A673 (cell line): ENCODE data around the gene TEC.

Experiments used
- EZH2 ChIP-seq: fragments of 200-600 bp; sonication (generic); IDR thresholded peaks from 2 replicates; pipeline ENCODE4 v1.6.1; 2017; ENCODE audit warnings: borderline replicate concordance, low read depth, mild to moderate bottlenecking, mixed read lengths, antibody characterized with exemption, low read length; ENCODE audit not compliant: poor library complexity, severe bottlenecking
- TF ChIP-seq, protein P1 (sequence below): fragments of 300-800, 200-600 bp; sonication (generic); conservative IDR thresholded peaks from 2 replicates; pipeline ENCODE4 v1.5.1; 2017; ENCODE audit warnings: low read depth, mild to moderate bottlenecking, antibody characterized with exemption, low read length, moderate library complexity, mixed read lengths

DNA sequence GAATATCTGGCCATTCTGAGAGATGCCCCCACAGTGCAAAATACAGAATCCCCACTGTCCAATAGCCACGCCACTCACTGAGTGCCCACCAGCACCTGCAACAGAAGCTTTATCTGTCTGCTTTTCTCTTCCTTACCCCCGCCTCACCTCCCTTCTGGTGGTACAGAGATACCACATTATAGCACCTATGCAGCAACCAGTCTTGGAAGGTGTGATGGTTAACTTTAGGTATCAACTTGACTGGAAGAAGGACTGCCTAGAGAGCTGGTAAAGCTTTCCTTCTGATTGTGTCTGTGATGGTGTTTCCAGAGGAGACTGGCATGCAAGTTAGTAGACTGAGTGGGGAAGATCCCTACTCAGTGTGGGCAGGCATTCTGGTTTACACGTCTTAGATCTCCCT lies 73.8 kb downstream of the TEC start:
- TF ChIP-seq EZH2, result no peak
- TF ChIP-seq, protein P1, sequence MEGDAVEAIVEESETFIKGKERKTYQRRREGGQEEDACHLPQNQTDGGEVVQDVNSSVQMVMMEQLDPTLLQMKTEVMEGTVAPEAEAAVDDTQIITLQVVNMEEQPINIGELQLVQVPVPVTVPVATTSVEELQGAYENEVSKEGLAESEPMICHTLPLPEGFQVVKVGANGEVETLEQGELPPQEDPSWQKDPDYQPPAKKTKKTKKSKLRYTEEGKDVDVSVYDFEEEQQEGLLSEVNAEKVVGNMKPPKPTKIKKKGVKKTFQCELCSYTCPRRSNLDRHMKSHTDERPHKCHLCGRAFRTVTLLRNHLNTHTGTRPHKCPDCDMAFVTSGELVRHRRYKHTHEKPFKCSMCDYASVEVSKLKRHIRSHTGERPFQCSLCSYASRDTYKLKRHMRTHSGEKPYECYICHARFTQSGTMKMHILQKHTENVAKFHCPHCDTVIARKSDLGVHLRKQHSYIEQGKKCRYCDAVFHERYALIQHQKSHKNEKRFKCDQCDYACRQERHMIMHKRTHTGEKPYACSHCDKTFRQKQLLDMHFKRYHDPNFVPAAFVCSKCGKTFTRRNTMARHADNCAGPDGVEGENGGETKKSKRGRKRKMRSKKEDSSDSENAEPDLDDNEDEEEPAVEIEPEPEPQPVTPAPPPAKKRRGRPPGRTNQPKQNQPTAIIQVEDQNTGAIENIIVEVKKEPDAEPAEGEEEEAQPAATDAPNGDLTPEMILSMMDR, result no peak
